Measurements from ENCODE around the gene SLC28A1.

The SLC28A1 gene

GRCh38 chr15:84852212-84852611, 32.2 kb upstream of the SLC28A1 start:
- no peak for TF ChIP-seq JUND (IDR thresholded peaks at IDR 0.05; ENCODE audit: low read depth)
- in situ Hi-C loops (cut with HindIII; ENCODE audit: low pct_unique_long_range_greater_than_20kb, low sequenced_read_pairs), result no loop called here

GRCh38 chr15:84855136-84855535, 29.3 kb upstream of the SLC28A1 start:
- peak in 1 of 2 experiments; percentile 65 for DNase-seq (ENCODE audit: low read depth in 1 of 2, low spot score in 1 of 2)
- in situ Hi-C loops (cut with HindIII; ENCODE audit: low pct_unique_long_range_greater_than_20kb, low sequenced_read_pairs), result no loop called here
- no peak for TF ChIP-seq JUND (IDR thresholded peaks at IDR 0.05; ENCODE audit: low read depth)

More at GRCh38 chr15:84852212-84852611, 32.2 kb upstream of the SLC28A1 start:
- DNase-seq (ENCODE audit: low read depth in 1 of 2, low spot score in 1 of 2), result no peak

- in situ Hi-C loops (cut with HindIII; ENCODE audit: low pct_unique_long_range_greater_than_20kb, low sequenced_read_pairs), result no loop called here
- no peak for TF ChIP-seq JUND (IDR thresholded peaks at IDR 0.05; ENCODE audit: low read depth)
- no peak for DNase-seq (ENCODE audit: low read depth in 1 of 2, low spot score in 1 of 2)
Measured at GRCh38 chr15:84855765-84856164, 28.7 kb upstream of the SLC28A1 start.

GRCh38 chr15:84856731-84857417, 27.6 kb upstream of the SLC28A1 start:
- no peak for TF ChIP-seq JUND (IDR thresholded peaks at IDR 0.05; ENCODE audit: low read depth)
- in situ Hi-C loops (cut with HindIII; ENCODE audit: low pct_unique_long_range_greater_than_20kb, low sequenced_read_pairs), result no loop called here
- no peak for DNase-seq (ENCODE audit: low read depth in 1 of 2, low spot score in 1 of 2)

- TF ChIP-seq JUND (IDR thresholded peaks at IDR 0.05; ENCODE audit: low read depth), result no peak
- DNase-seq (ENCODE audit: low read depth in 1 of 2, low spot score in 1 of 2), result no peak
Measured at GRCh38 chr15:84857418-84858004, 27.0 kb upstream of the SLC28A1 start.

GRCh38 chr15:84858231-84858630, 26.2 kb upstream of the SLC28A1 start:
- DNase-seq (ENCODE audit: low read depth in 1 of 2, low spot score in 1 of 2), result no peak
- TF ChIP-seq JUND (IDR thresholded peaks at IDR 0.05; ENCODE audit: low read depth), result no peak
- in situ Hi-C loops (cut with HindIII; ENCODE audit: low pct_unique_long_range_greater_than_20kb, low sequenced_read_pairs), result no loop called here

More at GRCh38 chr15:84857418-84858004, 27.0 kb upstream of the SLC28A1 start:
- in situ Hi-C loops (cut with HindIII; ENCODE audit: low pct_unique_long_range_greater_than_20kb, low sequenced_read_pairs), result no loop called here

GRCh38 chr15:84859144-84859543, 25.3 kb upstream of the SLC28A1 start:
- TF ChIP-seq JUND (IDR thresholded peaks at IDR 0.05; ENCODE audit: low read depth), result peak; percentile 42; the same call in 1 of the 2 replicates
- in situ Hi-C loops (cut with HindIII; ENCODE audit: low pct_unique_long_range_greater_than_20kb, low sequenced_read_pairs), result no loop called here
- peak; percentile 42 to 88 for DNase-seq (ENCODE audit: low read depth in 1 of 2, low spot score in 1 of 2)

- TF ChIP-seq JUND (IDR thresholded peaks at IDR 0.05; ENCODE audit: low read depth), result no peak
- in situ Hi-C loops (cut with HindIII; ENCODE audit: low pct_unique_long_range_greater_than_20kb, low sequenced_read_pairs), result no loop called here
- DNase-seq (ENCODE audit: low read depth in 1 of 2, low spot score in 1 of 2), result no peak
Measured at GRCh38 chr15:84859651-84860050, 24.8 kb upstream of the SLC28A1 start.

- no peak for TF ChIP-seq JUND (IDR thresholded peaks at IDR 0.05; ENCODE audit: low read depth)
- in situ Hi-C loops (cut with HindIII; ENCODE audit: low pct_unique_long_range_greater_than_20kb, low sequenced_read_pairs), result no loop called here
- DNase-seq (ENCODE audit: low read depth in 1 of 2, low spot score in 1 of 2), result no peak
Measured at GRCh38 chr15:84861781-84862180, 22.7 kb upstream of the SLC28A1 start.

GRCh38 chr15:84862214-84862975, 22.1 kb upstream of the SLC28A1 start:
- DNase-seq (ENCODE audit: low read depth in 1 of 2, low spot score in 1 of 2), result no peak
- in situ Hi-C loops (cut with HindIII; ENCODE audit: low pct_unique_long_range_greater_than_20kb, low sequenced_read_pairs), result no loop called here
- no peak for TF ChIP-seq JUND (IDR thresholded peaks at IDR 0.05; ENCODE audit: low read depth)

GRCh38 chr15:84863565-84864443, 20.7 kb upstream of the SLC28A1 start:
- no peak for TF ChIP-seq JUND (IDR thresholded peaks at IDR 0.05; ENCODE audit: low read depth)
- in situ Hi-C loops (cut with HindIII; ENCODE audit: low pct_unique_long_range_greater_than_20kb, low sequenced_read_pairs), result no loop called here
- peak in 1 of 2 experiments; percentile 25 for DNase-seq (ENCODE audit: low read depth in 1 of 2, low spot score in 1 of 2)

- DNase-seq (ENCODE audit: low read depth in 1 of 2, low spot score in 1 of 2), result no peak
- no peak for TF ChIP-seq JUND (IDR thresholded peaks at IDR 0.05; ENCODE audit: low read depth)
- in situ Hi-C loops (cut with HindIII; ENCODE audit: low pct_unique_long_range_greater_than_20kb, low sequenced_read_pairs), result no loop called here
Measured at GRCh38 chr15:84864444-84864795, 20.0 kb upstream of the SLC28A1 start.

All from T47D (cell line).